ENCODE results near the gene CACNA1H. TPM values are rescaled to one million over a fixed set of nuclear protein-coding genes. Genes with fewer than 3 reads are reported as not detected.
"Not testable (repeated sequence)": the region's sequence is repeated elsewhere in the genome, so short reads cannot be mapped to it uniquely, and the experiment has no call there.

The CACNA1H gene
- total RNA-seq, 1 experiment from 2014 or later = 0.59 TPM

DNA sequence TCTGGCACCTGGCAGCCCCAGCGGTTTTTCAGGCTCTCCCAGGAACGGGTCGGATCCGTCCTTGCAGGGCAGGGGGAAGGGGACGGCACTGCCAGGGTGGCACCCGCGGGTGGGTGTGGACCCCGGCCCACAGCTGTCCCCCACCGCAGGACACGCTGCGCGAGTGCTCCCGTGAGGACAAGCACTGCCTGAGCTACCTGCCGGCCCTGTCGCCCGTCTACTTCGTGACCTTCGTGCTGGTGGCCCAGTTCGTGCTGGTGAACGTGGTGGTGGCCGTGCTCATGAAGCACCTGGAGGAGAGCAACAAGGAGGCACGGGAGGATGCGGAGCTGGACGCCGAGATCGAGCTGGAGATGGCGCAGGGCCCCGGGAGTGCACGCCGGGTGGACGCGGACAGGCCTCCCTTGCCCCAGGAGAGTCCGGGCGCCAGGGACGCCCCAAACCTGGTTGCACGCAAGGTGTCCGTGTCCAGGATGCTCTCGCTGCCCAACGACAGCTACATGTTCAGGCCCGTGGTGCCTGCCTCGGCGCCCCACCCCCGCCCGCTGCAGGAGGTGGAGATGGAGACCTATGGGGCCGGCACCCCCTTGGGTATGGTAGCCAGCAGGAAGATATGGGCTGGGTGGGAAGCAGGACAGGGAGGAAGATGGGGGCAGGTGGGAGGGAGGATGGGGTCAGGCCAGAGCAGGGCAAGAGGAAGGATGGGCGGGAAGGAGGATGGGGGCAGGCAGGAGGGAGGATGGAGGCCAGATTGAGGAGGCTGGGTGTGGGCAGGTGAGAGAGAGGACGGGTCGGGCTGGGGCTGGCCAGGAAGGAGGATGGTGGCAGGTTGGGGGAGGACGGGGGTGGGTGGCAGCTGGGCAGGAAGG lies 65.4 kb downstream of the CACNA1H start:
- Histone ChIP-seq H3K9me3 (no peaks in the 10 kb centered on the region), H3K36me3 (no peaks in the 10 kb centered on the region), H3K27me3 (no peaks in the 10 kb centered on the region; the same call in 1 of the 2 replicates), H3K4me3 (no peak overlapping the region)
- DNase-seq = no peak

DNA sequence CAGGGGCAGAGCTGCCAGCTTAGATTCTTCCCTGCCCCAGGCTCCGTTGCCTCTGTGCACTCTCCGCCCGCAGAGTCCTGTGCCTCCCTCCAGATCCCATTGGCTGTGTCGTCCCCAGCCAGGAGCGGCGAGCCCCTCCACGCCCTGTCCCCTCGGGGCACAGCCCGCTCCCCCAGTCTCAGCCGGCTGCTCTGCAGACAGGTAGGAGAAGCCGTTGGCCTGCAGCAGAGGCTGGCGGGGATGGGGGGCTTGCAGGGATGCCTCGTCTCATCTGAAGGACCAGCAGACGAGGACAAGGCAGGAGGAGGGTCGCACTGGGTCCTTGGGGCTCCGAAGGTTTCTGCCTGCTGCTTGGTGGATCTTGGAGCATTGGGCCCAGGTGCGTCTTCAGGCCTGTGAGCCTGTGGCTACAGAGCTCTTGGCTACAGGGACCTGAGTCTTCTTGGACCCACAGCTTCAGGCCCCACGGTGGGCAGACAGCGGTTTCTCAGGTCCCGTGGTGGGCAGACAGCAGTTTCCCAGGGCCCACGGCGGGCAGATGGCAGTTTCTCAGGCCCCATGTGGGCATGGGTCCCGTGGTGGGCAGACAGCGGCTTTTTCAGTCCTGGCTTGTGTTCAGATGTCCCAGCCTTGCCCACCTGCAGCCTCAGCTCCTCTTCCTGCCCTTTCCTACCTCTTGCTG lies 66.2 kb downstream of the CACNA1H start:
- Histone ChIP-seq H3K27me3 (no peaks in the 10 kb centered on the region; the same call in 1 of the 2 replicates), H3K4me3 (no peak overlapping the region), H3K36me3 (no peaks in the 10 kb centered on the region), H3K9me3 (no peaks in the 10 kb centered on the region)
- no peak for DNase-seq

DNA sequence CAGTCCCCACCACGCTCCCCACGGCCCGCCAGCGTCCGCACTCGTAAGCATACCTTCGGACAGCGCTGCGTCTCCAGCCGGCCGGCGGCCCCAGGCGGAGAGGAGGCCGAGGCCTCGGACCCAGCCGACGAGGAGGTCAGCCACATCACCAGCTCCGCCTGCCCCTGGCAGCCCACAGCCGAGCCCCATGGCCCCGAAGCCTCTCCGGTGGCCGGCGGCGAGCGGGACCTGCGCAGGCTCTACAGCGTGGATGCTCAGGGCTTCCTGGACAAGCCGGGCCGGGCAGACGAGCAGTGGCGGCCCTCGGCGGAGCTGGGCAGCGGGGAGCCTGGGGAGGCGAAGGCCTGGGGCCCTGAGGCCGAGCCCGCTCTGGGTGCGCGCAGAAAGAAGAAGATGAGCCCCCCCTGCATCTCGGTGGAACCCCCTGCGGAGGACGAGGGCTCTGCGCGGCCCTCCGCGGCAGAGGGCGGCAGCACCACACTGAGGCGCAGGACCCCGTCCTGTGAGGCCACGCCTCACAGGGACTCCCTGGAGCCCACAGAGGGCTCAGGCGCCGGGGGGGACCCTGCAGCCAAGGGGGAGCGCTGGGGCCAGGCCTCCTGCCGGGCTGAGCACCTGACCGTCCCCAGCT lies 67.3 kb downstream of the CACNA1H start:
- Histone ChIP-seq H3K4me3 (no peak overlapping the region), H3K9me3 (no peaks in the 10 kb centered on the region), H3K36me3 (no peaks in the 10 kb centered on the region), H3K27me3 (no peaks in the 10 kb centered on the region; the same call in 1 of the 2 replicates)
- DNase-seq = no peak

DNA sequence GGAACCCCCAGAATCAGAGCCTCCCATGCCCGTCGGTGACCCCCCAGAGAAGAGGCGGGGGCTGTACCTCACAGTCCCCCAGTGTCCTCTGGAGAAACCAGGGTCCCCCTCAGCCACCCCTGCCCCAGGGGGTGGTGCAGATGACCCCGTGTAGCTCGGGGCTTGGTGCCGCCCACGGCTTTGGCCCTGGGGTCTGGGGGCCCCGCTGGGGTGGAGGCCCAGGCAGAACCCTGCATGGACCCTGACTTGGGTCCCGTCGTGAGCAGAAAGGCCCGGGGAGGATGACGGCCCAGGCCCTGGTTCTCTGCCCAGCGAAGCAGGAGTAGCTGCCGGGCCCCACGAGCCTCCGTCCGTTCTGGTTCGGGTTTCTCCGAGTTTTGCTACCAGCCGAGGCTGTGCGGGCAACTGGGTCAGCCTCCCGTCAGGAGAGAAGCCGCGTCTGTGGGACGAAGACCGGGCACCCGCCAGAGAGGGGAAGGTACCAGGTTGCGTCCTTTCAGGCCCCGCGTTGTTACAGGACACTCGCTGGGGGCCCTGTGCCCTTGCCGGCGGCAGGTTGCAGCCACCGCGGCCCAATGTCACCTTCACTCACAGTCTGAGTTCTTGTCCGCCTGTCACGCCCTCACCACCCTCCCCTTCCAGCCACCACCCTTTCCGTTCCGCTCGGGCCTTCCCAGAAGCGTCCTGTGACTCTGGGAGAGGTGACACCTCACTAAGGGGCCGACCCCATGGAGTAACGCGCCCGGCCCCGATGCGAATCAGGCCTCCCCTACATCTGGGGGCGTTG lies 68.1 kb downstream of the CACNA1H start:
- H3K36me3 ChIP-seq = no peaks in the 10 kb centered on the region
- H3K27me3 ChIP-seq = no peaks in the 10 kb centered on the region; the same call in 1 of the 2 replicates
- DNase-seq = no peak
- no peaks in the 10 kb centered on the region for H3K9me3 ChIP-seq
- no peak overlapping the region for H3K4me3 ChIP-seq

DNA sequence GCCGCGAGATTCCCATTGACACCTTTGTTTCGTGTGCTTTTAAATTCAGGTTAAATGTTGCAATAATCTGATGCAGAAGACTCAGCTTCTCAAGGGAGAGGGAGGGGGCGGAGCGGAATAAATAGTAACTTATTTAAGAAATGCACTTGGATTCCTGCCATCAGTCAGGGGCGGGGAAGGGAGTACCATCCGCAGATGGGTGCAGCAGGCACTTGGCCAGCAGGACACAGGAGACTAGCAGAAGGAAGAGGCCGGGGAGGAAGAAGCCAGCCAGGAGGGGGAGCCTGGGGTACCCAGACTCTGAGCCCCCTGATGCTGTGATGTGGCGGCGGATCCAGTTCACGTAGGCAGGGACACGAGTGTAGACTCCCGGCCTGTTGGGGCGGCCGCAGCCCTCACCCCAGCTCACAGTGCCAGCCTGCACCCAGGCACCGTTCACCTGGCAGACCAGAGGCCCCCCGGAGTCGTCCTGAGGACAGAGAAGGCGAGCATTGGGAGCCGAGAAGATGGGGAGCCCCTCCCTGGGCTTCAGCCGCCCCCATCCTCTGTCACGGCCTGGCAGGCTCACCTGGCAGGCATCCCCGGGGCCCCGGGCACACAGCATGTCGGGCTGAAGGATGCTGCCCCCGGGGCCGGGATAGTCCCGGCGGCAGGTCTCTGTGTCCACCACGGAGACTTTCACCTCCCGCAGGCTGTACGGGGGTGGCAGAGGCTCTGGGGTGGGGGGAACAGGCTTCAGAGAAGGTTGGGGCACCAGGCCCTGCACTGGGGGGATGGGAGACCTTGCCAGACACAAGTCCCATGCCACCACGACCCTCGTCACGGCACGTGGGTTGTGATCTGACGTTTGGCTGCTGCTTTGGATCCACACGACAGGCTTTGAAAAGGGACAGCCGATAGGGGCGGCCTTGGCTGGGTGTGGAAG lies 69.0 kb downstream of the CACNA1H start:
- H3K9me3 ChIP-seq = no peaks in the 10 kb centered on the region

DNA sequence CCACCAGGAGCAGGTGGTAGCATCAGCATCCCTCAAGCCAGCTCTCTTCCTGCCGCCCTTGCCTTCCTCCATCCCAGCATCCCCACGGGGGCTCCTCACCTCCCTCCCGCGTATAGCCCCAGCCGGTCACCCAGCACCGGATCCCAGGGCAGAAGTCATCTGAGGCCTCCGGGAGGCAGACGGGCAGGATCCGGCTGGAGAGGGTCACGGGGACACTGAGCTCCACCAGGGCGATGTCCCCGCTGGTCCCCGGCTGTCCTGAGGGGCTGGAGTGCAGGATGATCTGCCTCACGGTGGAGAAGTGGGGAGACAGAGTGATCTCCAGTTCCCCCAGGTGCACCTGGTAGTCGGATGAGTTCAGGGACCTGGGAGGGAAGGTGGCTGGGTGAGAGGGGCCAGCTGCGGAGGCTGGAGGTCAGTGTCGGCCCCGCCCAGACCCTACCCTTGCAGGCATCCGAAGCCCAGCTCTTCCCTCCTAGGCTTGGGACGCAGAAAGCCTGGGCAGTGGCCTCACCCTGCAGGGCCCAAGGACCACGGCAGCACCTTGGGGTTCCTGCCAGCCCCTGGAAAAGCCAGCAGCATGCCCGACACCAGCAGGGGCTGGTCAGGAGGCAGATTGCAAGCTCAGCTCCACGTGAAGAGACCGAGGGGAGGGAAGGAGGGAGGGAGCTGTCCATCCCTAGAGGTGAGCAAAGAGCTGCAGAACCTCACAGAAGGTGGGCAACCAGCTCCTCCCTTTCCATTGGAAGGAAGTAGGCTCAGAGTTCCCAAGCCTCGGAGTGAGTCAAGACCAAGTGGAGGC lies 69.8 kb downstream of the CACNA1H start:
- no peak overlapping the region for H3K4me3 ChIP-seq
- no peaks in the 10 kb centered on the region for H3K9me3 ChIP-seq
- H3K36me3 ChIP-seq = no peaks in the 10 kb centered on the region
- no peaks in the 10 kb centered on the region; the same call in 1 of the 2 replicates for H3K27me3 ChIP-seq
- DNase-seq = no peak

More for the DNA sequence above, 69.0 kb downstream of the CACNA1H start:
- no peak overlapping the region for H3K4me3 ChIP-seq
- H3K36me3 ChIP-seq = no peaks in the 10 kb centered on the region
- H3K27me3 ChIP-seq = no peaks in the 10 kb centered on the region; the same call in 1 of the 2 replicates
- no peak for DNase-seq

DNA sequence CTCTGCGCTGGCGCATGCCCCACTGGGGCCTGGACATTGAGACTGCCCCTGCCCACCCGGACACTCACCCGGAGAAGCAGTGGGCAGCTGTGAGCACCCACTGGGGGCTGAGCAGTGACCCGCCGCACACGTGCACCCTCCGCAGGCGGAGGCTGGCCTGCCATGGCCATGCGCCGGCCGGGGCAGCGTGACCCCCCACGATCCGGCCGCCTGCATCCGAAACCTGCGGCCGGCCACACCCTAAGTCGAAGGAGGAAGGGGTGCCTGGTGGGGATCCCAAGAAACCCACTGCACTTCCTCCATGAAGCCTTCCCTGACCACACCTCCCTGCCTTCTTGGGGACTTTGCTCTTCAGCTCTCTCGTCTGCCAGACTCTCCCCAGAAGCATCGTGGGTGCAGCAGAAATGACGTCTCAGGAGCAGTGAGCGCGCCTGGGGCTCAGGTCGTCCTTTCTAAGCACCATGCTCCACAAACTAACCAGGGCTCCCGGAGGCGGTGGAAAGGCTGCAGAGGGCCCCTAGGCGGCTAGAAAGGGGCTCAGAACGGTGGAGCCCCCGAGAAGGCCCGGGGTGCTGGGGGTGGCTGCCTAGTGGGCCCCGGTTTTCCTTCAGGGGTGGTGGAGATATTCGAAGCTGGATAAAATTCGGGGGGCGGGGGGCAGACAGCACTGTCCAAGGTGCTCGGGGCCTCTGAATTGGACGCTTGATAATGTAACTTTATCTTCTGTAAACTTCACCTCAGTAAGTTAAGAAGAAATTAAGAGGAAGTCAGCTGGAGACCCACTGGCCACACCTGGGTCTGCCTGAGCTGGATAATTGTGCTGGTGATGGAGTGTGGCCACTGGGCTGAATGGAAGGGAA lies 70.7 kb downstream of the CACNA1H start:
- H3K27me3 ChIP-seq = no peaks in the 10 kb centered on the region; the same call in 1 of the 2 replicates
- H3K36me3 ChIP-seq = no peaks in the 10 kb centered on the region
- H3K4me3 ChIP-seq = no peak overlapping the region
- DNase-seq = no peak
- H3K9me3 ChIP-seq = no peaks in the 10 kb centered on the region

DNA sequence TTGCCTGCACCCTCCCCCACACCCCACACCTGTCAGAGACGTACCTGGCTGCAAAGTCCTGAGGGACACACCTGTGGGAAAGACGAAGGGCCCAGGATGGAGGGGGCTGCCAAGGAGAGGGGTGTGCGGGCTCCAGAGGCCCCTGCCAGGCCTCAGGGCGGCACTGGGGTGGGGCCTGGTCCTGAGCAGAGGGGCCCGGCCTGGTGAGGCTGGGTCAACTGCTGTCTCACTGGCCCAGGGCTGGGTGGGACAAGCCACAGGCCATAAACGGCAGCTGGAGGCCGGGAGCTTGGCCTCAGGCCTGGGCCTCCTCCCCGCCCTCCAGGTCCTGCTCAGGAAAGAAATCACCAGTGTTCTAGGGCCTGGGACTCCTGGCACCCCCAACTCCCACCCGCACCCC lies 71.7 kb downstream of the CACNA1H start:
- DNase-seq = no peak
- no peaks in the 10 kb centered on the region for H3K9me3 ChIP-seq
- no peaks in the 10 kb centered on the region; the same call in 1 of the 2 replicates for H3K27me3 ChIP-seq
- no peaks in the 10 kb centered on the region for H3K36me3 ChIP-seq
- H3K4me3 ChIP-seq = no peak overlapping the region

DNA sequence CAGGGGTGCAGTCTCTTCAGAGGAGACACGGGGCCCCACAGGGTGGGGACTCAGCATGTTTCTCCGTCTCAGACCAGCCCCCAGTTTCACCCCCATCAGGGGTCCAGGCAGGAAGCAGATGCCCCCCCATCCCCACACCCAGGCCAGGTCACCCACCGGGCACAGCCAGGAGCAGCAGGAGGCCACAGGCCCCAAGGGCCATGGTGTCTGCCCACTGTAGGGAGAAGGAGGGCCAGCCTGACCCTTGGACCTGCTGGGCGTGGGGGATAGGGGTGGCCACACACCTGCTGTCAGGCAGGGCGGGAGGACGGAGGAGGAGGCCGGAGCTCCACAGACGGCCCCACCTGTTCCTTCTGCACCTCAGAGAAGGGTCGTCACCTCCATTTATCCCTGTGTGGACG lies 72.1 kb downstream of the CACNA1H start, which contains the start of gene TPSG1:
TSS of gene TPSG1 (minus strand) at position 218 of the 401 bp plus-strand sequence. CDS start at position 202, 16 bp downstream.
- no peaks in the 10 kb centered on the region for H3K9me3 ChIP-seq

DNA sequence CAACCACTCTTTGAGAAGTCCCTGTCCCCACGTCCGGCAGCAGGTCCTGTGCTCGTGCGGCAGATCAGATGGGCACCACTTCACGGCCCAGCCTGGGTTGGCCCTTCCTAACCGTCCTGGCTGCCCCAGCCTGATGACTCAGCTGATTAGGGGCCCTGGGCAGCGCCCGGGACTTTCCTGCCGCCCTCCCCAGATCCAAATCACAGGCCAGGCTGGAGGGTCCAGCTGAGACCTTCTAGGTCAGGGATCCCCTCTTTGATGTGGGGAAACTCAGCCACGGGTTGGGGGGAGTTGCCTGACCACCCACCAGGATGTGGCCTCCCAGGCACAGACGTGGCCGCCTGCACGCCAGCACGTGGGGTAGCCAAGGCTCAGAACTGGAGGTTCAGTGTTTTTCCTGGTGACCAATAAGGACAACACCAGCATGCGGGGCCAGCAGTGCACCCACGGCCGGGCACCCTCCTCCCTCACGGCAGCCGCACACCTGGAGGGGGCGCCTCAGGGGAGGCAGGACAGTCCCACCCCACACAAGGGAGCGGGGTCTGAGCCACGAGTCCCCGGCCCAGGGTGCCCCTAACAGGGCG lies 72.9 kb downstream of the CACNA1H start:
- DNase-seq = peak; percentile 45
- not testable (repeated sequence) for H3K27me3 ChIP-seq, H3K4me3 ChIP-seq, H3K36me3 ChIP-seq, H3K9me3 ChIP-seq

More for the DNA sequence above, 72.1 kb downstream of the CACNA1H start, which contains the start of gene TPSG1:
- no peak within 1 kb of the TSS for H3K4me3 ChIP-seq
- H3K36me3 ChIP-seq = no peaks in the 10 kb centered on the region
- no peaks in the 10 kb centered on the region; the same call in 1 of the 2 replicates for H3K27me3 ChIP-seq
- DNase-seq = no peak

DNA sequence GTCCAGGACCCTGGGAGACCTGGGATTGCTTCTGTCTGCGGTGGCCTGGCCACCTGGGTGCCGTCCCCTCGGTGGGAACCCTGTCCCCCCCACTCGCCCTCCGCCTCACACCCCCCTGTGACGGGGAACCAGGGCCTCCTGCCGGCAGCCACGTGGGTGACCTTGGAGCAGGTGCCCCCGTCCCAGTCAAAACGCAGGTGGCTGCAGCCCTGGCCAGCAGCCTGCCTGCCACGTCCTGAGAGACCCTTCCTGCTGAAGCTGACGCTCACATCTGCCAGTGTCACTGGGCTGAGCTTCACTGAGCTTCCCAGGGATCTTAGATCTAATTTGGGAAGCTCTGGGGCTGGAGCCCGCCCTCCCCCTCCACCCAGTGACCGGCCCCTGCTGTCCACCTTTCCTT lies 73.8 kb downstream of the CACNA1H start:
- H3K36me3 ChIP-seq, H3K27me3 ChIP-seq, H3K9me3 ChIP-seq, DNase-seq, H3K4me3 ChIP-seq: not testable (repeated sequence)

DNA sequence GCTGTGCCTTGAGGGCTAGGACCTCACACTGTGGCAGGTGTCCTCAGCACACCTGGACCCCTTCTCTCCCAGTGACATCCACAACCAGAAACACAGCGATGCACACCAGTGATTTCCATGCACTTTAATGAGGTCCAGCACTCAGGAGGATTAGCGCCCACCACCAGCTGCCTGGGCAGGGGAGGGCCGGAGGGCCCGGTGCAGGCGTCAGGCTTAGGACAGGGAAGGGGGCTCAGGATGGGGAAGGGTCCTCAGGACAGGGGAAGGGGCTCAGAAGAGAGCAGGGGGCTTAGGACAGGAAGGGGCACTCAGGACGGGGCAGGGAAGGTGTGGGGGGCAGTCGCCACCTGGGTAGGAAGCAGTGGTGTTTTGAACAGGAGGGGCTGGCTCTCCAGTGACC lies 75.3 kb downstream of the CACNA1H start:
- not testable (repeated sequence) for H3K9me3 ChIP-seq, DNase-seq, H3K4me3 ChIP-seq, H3K27me3 ChIP-seq, H3K36me3 ChIP-seq

DNA sequence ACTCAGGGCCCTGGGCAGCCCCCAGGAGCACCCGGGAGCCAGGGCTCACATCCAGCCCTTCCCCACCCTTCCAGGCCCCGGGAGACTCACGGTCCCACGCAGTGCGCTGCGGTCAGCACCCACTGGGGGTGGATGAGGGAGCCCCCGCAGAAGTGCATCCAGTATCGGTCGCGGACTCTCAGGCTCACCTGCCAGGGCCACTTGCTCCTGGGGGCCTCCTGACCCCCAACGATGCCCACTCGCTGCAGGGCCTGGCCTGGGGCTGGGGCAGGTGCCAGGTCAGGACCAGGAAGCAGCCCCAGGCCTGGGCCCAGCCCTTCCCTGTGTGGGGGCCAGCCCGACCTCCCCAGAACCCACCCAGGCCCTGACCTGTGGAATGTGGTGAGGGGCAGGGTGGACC lies 76.6 kb downstream of the CACNA1H start:
- not testable (repeated sequence) for H3K4me3 ChIP-seq, DNase-seq, H3K9me3 ChIP-seq, H3K36me3 ChIP-seq, H3K27me3 ChIP-seq

DNA sequence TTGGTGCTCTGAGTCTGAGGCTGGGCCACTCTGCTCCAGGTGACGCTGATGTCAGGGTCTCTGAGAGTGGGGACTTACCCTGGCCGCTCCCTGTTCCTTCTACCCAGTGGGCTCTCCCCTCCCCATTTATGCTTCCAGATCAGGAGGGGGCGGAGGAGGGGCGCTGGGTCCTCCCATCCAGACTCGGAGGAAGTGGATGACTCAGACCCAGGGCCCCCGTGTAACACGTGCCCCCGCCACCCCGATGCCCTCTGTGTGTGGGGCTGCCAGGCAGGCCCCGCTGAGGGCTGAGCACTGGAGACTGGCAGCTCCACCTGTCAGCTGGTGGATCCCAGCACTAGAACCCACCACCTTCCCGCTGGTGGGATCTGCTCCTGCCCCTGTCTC lies 77.2 kb downstream of the CACNA1H start, which contains the start of gene TPSB2:
TSS of gene TPSB2 (minus strand) at position 101 of the 387 bp plus-strand sequence. CDS start 233 bp downstream, outside the sequence.
- not testable (repeated sequence) for H3K4me3 ChIP-seq, H3K27me3 ChIP-seq, DNase-seq, H3K36me3 ChIP-seq, H3K9me3 ChIP-seq
